Heart left ventricle (tissue), 13 donors: ENCODE measurements around the gene ZNF365.

Source experiments
- CTCF ChIP-seq, 12 donors: fragments of 200-600 bp; sonication (generic) in 4 of 12; IDR thresholded peaks; one replicate each; pipeline versions ENCODE4 v1.5.0 to v1.8.0; 2018 to 2022; ENCODE audit warnings: antibody characterized with exemption in 12 of 12, mild to moderate bottlenecking in 5 of 12
- POLR2A ChIP-seq, 2 donors: fragments of 450-650 bp; IDR thresholded peaks; one replicate each; pipeline ENCODE4 v1.6.1; 2017; ENCODE audit warnings: antibody characterized with exemption in 2 of 2, mild to moderate bottlenecking in 2 of 2, moderate library complexity in 2 of 2
- donor health status: ischemic (EF 13 %, LVEDD 7.1; RV severe dilation, severe dysfunction).
- donor health status: DM: no; HTN: yes; CAD: no.
- donor health status: DM: no; HTN: no; CAD: no.
- donor health status: ischemic (EF 25% LVEDD 6.9; RV normal size, moderate dysfunction).
- donor health status: ischemic (EF 25% LVEDD 5.7; RV mildly dilated, moderate dysfunction).
- donor health status: ischemic (EF 35%, LVEDD 5.7; RV mildly dilated, moderate dysfunction).
- donor health status: nonischemic (EF 11% LVEDD 7.7; RV severe dilation, severe dysfunction).
- donor health status: DM: yes; HTN: yes; CAD: no.
- donor health status: PGD.
- donor health status: ischemic (EF 29% LVEDD 5.4; RV normal size, mild dysfunction).
- donor health status: nonischemic (EF 23%, LVEDD 6.1; RV moderate dilation, normal function).

DNA sequence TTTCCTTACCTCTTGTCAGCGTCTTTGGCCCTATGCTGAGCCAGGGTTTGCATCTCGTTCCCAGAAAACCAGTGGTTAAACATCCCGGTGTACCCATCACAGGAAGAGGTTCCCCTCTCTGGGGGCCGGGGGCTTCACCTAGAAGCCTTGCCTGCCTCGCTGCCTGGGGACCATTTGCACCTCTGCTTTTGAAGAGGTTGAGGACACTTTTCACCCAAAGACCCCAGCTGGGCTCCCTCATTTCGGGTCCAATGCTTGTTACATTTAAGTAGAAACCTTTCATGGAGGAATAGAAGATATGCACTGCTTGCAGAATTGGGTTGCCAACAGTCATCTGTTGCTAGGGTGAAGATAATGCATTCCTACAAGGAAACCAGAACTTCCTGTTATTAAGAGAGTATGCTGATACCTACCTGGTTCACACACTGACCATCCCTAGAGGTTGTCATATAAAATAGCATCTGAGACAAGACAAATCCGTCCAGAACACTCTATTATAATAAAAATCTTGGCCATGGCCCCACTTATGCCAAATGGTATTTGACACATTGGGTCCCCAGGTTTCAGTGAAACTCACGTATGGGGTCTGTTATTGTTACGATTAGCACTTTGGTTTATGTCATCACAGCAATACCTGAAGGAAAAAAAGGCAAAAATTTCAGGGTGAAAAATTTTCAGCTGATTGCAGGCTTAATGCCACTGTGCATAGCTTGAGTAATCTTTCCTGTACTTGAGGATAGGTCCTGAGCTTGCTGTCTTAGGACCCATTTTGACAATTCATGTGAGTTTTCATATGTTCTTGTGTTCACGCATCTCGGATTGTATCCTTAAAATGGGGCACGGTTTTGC lies 917 bp downstream of the ZNF365 start:
- TF ChIP-seq CTCF (IDR thresholded peaks at IDR 0.05): no peak
- no peak for TF ChIP-seq POLR2A (IDR thresholded peaks at IDR 0.05)
